GOT3 (cell line): ENCODE data around the gene SYT2.
"Not testable (repeated sequence)": the region's sequence is repeated elsewhere in the genome, so short reads cannot be mapped to it uniquely, and the experiment has no call there.

Experiments used
- DNase-seq: peaks from one replicate; lab custom pipeline; 2025; ENCODE audit warnings: mixed read lengths; lab: John Stamatoyannopoulos, UW

SYT2 gene

DNA sequence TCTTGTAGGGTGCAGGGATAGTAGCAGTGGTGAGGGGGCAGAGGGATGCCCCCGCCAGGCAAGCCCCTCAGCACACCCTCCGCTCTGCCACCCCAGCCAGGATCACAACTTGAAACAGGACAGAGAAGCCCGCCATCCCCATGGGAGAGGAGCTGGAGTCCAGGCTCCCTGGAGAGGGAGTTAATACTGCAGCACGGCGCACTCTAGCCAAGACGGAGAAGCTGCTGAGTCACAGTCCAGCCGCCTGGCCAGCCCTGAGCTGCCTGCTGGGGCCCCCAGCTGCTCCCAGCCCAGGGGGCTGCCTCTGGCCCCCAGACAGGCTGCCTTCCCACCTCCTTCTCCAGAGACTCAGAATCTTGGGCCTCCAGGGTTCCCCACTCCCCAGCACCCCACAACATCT is 87.2 kb downstream of the SYT2 start:
- DNase-seq = no peak

- no peak for DNase-seq
These were observed 87.9 kb downstream of the SYT2 start for GRCh38 chr1:202622388-202622787.

GRCh38 chr1:202621446-202621845 is 88.8 kb downstream of the SYT2 start:
- no peak for DNase-seq

DNA sequence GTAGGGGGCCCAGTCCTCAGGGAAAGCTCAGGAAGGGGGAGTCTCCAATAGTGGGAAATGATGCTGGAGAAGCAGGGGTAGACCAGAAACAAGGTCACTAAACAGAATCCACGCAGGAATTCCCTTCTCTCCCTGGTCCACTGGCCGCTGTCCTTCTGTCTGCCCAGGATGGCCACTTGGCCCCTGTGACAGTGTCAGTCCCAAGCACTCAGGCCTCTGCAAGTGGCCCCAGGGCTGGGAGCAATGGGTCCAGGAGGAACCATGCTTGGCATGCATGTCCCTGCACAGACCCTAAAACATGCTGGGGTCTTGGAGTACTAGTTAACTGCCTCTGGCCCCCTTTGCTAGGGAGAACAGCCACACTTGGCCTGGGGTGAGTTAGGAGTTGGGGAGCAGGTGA is 90.2 kb downstream of the SYT2 start:
- not testable (repeated sequence) for DNase-seq

DNA sequence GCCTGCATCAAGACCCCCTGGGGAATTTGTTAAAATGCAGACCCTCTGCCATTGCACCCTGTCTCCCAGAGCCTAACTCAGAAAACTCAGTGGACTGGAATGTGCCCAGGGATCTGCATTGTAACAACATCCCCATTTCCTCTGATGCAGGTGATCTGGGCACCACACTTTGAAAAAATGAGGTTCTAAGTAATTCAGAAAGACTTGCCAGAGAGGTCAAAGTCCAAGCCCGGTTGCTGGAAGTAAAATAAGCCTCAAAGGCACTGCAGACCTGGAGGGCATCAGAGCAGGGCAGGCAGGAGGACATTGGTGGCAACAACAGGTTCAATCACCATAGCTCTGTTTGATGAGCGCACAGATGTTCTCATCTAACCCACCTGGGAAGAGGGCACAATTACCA is 90.7 kb downstream of the SYT2 start:
- no peak for DNase-seq

- not testable (repeated sequence) for DNase-seq
These were observed 91.2 kb downstream of the SYT2 start for GRCh38 chr1:202619012-202619411.

- DNase-seq = no peak
These were observed 93.8 kb downstream of the SYT2 start for GRCh38 chr1:202616355-202616915.

DNA sequence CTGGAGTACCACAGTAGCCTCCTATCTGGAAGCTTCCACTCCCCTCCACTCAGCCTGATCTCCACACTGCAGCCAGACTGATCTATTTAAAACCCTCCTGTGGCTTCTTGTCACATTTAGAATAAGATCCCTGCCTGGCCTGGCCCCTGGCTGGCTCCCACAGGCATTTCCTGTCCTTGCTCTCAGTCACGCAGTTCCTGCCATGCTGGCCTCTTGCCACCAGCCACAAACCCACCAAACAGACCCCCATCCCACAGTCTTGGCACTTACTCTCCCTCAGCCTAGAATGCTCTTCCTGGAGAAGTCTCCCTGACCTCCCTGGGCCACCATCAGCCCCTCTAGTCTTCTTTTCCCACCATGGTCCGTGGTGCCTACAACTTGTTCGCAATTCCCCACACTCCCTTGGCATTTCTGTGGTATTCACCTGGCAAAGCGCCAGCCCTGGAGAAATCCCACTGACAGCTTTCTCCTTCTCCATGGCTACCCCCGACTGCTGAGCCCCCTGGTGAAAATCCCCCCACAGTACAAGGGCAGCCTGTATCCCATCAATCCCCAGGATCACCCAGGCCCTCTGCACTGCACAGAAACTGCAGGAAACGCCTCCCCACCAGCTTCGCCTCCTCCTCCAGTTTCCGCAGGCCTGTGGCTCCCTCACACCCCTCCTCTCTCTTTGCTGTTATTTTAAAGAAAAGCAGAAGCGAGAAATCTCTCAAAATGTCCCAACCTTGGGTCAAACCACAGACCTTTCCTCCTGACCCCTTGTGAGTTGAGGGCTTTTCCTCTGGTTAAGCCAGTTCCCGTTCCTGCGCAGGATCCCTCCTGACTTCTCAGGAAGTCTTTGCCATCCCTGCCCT is 94.5 kb downstream of the SYT2 start:
- DNase-seq = no peak

DNA sequence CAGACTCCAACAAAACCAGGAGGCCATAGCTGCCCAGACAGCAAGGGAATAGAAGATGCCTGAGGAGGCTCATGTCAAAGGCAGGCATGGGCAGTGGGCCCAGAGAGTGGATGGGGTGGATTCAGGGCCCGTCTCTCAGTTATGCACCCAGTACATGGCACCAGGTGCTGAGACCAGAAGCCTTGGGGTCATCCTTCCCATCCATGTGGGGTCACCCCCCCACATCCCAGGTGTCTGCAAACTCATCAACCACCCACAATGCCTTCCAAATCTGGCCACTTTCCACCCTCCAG is 95.1 kb downstream of the SYT2 start:
- not testable (repeated sequence) for DNase-seq

- not testable (repeated sequence) for DNase-seq
These were observed 95.7 kb downstream of the SYT2 start for GRCh38 chr1:202614363-202615207.

- no peak for DNase-seq
These were observed 96.7 kb downstream of the SYT2 start for GRCh38 chr1:202613571-202613970.

- DNase-seq = not testable (repeated sequence)
These were observed 98.2 kb downstream of the SYT2 start for GRCh38 chr1:202612036-202612435.

DNA sequence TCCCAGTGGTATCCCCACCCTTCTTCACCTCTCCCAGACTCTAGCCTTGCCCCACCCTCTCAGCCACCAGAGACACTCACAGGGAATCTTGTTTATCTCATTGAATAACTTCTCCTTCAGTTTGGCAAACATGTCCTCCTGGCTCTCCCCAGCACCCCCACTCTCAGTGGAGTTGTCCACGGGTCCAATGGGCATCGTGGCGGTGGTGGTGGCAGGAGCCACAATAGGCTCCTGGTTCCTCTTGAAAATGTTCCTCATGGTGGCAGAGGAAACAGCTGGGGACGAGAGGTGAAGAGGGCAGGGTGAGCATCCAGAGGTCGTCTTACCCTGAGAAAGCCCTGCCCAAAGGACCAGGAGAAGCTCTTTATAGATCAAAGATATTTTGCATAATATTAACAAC is 104.7 kb downstream of the SYT2 start:
- DNase-seq = no peak

- no peak for DNase-seq
These were observed 106.8 kb downstream of the SYT2 start for GRCh38 chr1:202603435-202603834.

- no peak for DNase-seq
These were observed 109.7 kb downstream of the SYT2 start for GRCh38 chr1:202600432-202601041.

DNA sequence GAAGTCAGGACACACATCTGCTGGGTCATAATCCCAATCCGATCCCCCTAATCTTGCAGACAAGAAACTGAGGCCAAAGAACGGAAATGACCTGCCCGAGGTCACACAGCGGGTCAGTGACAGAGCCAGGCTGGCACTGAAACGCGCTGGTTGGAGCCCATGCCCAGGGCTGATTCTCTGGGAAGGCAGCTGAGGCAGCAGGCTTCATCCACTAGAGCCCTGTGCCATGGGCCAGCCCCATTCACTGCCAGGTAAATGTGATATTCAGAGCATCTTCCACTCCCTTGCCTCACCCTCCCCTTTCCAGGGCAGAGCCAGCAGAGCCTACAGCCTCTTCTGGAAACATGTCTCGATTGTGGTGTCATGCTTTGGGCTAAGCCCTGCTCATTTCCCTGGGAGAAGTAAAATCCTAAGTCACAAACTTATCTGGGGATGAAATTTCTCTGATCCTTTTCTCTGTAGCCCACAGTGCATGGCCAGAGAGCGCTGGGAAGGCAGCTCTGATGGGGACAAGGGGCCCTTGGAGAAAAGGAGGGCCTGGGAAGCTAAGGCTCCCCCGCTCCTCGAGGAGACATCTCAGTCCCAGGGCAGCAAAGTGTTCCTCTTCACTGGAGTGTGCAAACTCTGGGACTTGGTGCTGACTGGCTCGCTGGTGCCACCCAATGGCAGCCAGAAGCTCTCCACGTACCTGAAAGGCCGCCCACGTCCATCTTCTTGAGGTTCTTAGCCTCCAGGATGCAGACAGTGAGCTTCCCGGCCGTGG is 110.4 kb downstream of the SYT2 start:
- peak; percentile 37 for DNase-seq

DNA sequence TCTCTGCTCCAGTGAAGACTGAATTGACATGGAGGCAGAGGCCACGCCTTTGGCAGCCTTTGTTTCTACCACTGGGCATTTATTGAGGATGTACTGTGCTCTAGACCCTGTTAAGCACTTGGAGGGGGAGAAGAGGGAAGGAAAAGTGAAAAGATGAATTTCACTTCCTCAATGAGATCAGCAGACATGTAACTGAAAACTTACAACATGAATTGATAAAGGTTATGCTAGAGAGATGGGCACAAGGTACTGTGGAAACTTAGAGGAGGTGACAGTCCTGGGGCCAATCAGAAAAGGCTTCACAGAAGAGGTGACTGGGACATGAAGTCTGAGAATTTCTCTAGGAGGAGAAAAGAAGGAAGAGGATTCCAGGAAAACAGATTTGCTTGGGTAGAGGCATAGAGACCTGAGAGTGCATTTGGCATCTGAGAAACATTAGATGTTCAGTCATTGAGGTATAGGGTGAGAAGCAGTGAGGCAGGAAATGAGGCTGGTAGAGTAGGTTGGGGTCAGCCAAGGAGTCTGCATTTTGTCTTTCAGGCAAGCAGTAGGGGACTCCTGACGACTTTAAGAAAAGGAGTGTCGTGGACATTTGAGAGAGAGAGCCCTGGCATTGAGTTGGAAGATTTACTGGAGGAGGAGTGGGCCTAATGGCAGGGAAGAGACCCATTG is 113.0 kb downstream of the SYT2 start:
- DNase-seq = no peak

- DNase-seq = no peak
These were observed 113.6 kb downstream of the SYT2 start for GRCh38 chr1:202596638-202597037.

DNA sequence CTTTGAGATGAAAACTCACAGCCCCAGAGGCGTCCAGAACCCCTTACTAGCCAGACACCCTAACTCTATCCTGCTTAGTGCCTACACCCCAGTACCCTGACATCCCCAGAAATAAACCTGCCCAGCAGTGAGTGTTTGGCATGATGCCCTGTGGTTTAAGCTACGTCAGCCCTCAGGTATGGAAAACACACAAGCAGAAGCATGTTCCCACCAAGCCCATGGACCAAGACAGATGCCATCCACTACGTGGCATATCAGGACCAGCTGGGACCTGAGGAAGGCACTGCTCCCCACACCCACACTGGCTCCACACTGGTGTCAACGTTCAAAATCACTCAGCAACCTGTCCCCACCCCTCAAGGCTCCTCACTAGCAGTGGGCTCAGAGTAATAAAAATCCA is 116.4 kb downstream of the SYT2 start:
- DNase-seq = no peak

- no peak for DNase-seq
These were observed 118.1 kb downstream of the SYT2 start for GRCh38 chr1:202592146-202592545.

GRCh38 chr1:202591515-202591914 is 118.7 kb downstream of the SYT2 start:
- no peak for DNase-seq
